WTC11 (cell line): Measurements from ENCODE around the gene SLC25A25. TPM values are rescaled to one million over a fixed set of nuclear protein-coding genes. Genes with fewer than 3 reads are reported as not detected.
A peak's percentile ranks its signal among the peaks of the same experiment; 100 is the strongest.

Experiments
- ATAC-seq: fragments of 200-7000 bp; cut with Tn5 transposase; 2 replicates; pipeline ENCODE4 v1.10.0; 2021; ENCODE audit warnings: mild to moderate bottlenecking, moderate library complexity
- CTCF ChIA-PET: fragments of 300-600 bp; sonication (Branson Sonifier 250); formaldehyde crosslinking; loops from one replicate; lab custom pipeline; 2021; ENCODE audit warnings: antibody characterized with exemption; lab: Charles Lee
- POLR2A ChIA-PET: fragments of 350-600 bp; sonication (Branson Sonifier 250); formaldehyde crosslinking; loops from one replicate; lab custom pipeline; 2021; ENCODE audit warnings: antibody characterized with exemption; lab: Charles Lee
- DNase-seq: peaks from one replicate; pipeline ENCODE4 v3.0.0; 2021; ENCODE audit warnings: low spot score
- H3K27ac Mint-ChIP-seq: 2 replicates; pipeline ENCODE4 v1.8.0; 2021; ENCODE audit warnings: mixed read lengths
- H3K27me3 Mint-ChIP-seq: 2 replicates; pipeline ENCODE4 v1.8.0; 2021; ENCODE audit warnings: low read depth, mild to moderate bottlenecking, moderate library complexity, mixed read lengths
- H3K36me3 Mint-ChIP-seq: 2 replicates; pipeline ENCODE4 v1.8.0; 2021; ENCODE audit warnings: mixed read lengths
- H3K4me1 Mint-ChIP-seq: 2 replicates; pipeline ENCODE4 v1.8.0; 2022; ENCODE audit warnings: mixed read lengths
- H3K4me3 Mint-ChIP-seq: 2 replicates; pipeline ENCODE4 v1.8.0; 2021; ENCODE audit warnings: mild to moderate bottlenecking, moderate library complexity, mixed read lengths
- H3K9me3 Mint-ChIP-seq: 2 replicates; pipeline ENCODE4 v1.8.0; 2021; ENCODE audit warnings: mixed read lengths
- FOXP1 ChIP-seq: sonication (generic); formaldehyde crosslinking; IDR thresholded peaks from 2 replicates; pipeline ENCODE4 v1.8.0; 2022; ENCODE audit warnings: missing genetic modification reagents, mild to moderate bottlenecking, moderate library complexity, borderline replicate concordance
- GTF2I ChIP-seq: fragments of 250-450 bp; sonication (Bioruptor Pico); conservative IDR thresholded peaks from 2 replicates; pipeline ENCODE4 v1.4.0; 2021; ENCODE audit warnings: mild to moderate bottlenecking
- MXD4 ChIP-seq: fragments of 250-450 bp; sonication (Bioruptor Pico); IDR thresholded peaks from 2 replicates; pipeline ENCODE4 v1.8.0; 2021; ENCODE audit warnings: mild to moderate bottlenecking, moderate library complexity, borderline replicate concordance
- NFYB ChIP-seq: sonication (generic); formaldehyde crosslinking; conservative IDR thresholded peaks from 2 replicates; pipeline ENCODE4 v1.8.0; 2022; ENCODE audit warnings: low read depth, missing genetic modification reagents
- USF2 ChIP-seq: sonication (generic); formaldehyde crosslinking; IDR thresholded peaks from 2 replicates; pipeline ENCODE4 v1.8.1; 2023; ENCODE audit warnings: mild to moderate bottlenecking, missing genetic modification reagents, moderate library complexity
- ZNF232 ChIP-seq: sonication (generic); formaldehyde crosslinking; IDR thresholded peaks from 2 replicates; pipeline ENCODE4 v1.8.0; 2022; ENCODE audit warnings: mild to moderate bottlenecking, missing genetic modification reagents
- ZNF425 ChIP-seq: fragments of 250-450 bp; sonication (Bioruptor Pico); conservative IDR thresholded peaks from 2 replicates; pipeline ENCODE4 v1.9.0; 2021; ENCODE audit warnings: mild to moderate bottlenecking
- total RNA-seq: library from RNA; stranded (reverse); gene quantifications from 3 replicates; pipeline ENCODE4 v1.2.3, GENCODE V29; 2021
- TF ChIP-seq, protein P1 (sequence below): fragments of 250-450 bp; sonication (Bioruptor Pico); IDR thresholded peaks from 2 replicates; pipeline ENCODE4 v1.9.0; 2021; ENCODE audit warnings: mild to moderate bottlenecking
- TF ChIP-seq, protein P2 (sequence below): sonication (generic); formaldehyde crosslinking; IDR thresholded peaks from 2 replicates; pipeline ENCODE4 v1.8.0; 2023; ENCODE audit warnings: missing genetic modification reagents, mild to moderate bottlenecking, borderline replicate concordance

SLC25A25 gene
- total RNA-seq, 1 experiment from 2014 or later, result 17.4 TPM

DNA sequence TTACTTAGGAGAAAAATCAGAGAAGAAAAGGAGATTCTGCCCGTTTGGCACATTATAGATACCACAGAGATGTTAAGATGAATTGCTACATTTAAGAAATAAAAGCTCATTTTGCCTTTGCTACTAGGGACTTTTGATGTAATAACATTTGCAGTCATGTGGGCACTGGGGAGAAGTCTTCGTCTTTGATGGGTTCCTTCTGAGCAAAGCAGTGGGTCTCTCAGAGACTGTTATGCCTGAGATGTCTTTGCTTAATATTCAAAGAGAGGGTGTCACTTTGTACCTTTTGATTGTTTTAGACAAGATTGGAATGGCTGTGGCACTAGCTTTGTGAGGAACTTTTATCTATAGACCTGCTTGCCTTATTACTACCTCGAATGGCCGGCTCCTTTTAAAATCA, 25.0 kb downstream of the SLC25A25 start:
- H3K27ac Mint-ChIP-seq, result peak overlapping the region; percentile 54
- no peaks in the 10 kb centered on the region for H3K36me3 Mint-ChIP-seq
- DNase-seq (no peak), ATAC-seq (no peak)
- POLR2A ChIA-PET, result interaction anchor here (2.1 kb wide), 1 partner anchor 25 kb away, joined by 6 read pairs; the partner anchor contains the start of genes NAIF1 and SLC25A25
- no peaks in the 10 kb centered on the region for H3K9me3 Mint-ChIP-seq
- CTCF ChIA-PET, result interaction anchor here (0.9 to 1.5 kb wide), 3 partner anchors 25 to 58 kb away, joined by 3 to 9 read pairs (median 4); no protein-coding TSS in a partner anchor
- TF ChIP-seq GTF2I (CRISPR knock-in tag), result no peak
- TF ChIP-seq USF2 (CRISPR knock-in tag), result no peak
- TF ChIP-seq, protein P1, sequence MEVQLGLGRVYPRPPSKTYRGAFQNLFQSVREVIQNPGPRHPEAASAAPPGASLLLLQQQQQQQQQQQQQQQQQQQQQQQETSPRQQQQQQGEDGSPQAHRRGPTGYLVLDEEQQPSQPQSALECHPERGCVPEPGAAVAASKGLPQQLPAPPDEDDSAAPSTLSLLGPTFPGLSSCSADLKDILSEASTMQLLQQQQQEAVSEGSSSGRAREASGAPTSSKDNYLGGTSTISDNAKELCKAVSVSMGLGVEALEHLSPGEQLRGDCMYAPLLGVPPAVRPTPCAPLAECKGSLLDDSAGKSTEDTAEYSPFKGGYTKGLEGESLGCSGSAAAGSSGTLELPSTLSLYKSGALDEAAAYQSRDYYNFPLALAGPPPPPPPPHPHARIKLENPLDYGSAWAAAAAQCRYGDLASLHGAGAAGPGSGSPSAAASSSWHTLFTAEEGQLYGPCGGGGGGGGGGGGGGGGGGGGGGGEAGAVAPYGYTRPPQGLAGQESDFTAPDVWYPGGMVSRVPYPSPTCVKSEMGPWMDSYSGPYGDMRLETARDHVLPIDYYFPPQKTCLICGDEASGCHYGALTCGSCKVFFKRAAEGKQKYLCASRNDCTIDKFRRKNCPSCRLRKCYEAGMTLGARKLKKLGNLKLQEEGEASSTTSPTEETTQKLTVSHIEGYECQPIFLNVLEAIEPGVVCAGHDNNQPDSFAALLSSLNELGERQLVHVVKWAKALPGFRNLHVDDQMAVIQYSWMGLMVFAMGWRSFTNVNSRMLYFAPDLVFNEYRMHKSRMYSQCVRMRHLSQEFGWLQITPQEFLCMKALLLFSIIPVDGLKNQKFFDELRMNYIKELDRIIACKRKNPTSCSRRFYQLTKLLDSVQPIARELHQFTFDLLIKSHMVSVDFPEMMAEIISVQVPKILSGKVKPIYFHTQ (CRISPR knock-in tag), result no peak
- TF ChIP-seq, protein P2, sequence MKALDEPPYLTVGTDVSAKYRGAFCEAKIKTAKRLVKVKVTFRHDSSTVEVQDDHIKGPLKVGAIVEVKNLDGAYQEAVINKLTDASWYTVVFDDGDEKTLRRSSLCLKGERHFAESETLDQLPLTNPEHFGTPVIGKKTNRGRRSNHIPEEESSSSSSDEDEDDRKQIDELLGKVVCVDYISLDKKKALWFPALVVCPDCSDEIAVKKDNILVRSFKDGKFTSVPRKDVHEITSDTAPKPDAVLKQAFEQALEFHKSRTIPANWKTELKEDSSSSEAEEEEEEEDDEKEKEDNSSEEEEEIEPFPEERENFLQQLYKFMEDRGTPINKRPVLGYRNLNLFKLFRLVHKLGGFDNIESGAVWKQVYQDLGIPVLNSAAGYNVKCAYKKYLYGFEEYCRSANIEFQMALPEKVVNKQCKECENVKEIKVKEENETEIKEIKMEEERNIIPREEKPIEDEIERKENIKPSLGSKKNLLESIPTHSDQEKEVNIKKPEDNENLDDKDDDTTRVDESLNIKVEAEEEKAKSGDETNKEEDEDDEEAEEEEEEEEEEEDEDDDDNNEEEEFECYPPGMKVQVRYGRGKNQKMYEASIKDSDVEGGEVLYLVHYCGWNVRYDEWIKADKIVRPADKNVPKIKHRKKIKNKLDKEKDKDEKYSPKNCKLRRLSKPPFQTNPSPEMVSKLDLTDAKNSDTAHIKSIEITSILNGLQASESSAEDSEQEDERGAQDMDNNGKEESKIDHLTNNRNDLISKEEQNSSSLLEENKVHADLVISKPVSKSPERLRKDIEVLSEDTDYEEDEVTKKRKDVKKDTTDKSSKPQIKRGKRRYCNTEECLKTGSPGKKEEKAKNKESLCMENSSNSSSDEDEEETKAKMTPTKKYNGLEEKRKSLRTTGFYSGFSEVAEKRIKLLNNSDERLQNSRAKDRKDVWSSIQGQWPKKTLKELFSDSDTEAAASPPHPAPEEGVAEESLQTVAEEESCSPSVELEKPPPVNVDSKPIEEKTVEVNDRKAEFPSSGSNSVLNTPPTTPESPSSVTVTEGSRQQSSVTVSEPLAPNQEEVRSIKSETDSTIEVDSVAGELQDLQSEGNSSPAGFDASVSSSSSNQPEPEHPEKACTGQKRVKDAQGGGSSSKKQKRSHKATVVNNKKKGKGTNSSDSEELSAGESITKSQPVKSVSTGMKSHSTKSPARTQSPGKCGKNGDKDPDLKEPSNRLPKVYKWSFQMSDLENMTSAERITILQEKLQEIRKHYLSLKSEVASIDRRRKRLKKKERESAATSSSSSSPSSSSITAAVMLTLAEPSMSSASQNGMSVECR (CRISPR knock-in tag), result no peak
- TF ChIP-seq MXD4 (CRISPR knock-in tag), result no peak
- TF ChIP-seq ZNF232, result no peak
- no peak overlapping the region for H3K4me3 Mint-ChIP-seq
- H3K4me1 Mint-ChIP-seq, result peaks cover 33% of the 10 kb centered on the region
- H3K27me3 Mint-ChIP-seq, result no peaks in the 10 kb centered on the region

- Mint-ChIP-seq H3K36me3 (no peaks in the 10 kb centered on the region), H3K27ac (peak overlapping the region; percentile 90), H3K27me3 (no peaks in the 10 kb centered on the region), H3K9me3 (no peaks in the 10 kb centered on the region), H3K4me3 (no peak overlapping the region), H3K4me1 (peaks cover 44% of the 10 kb centered on the region)
- DNase-seq (peak; percentile 64), ATAC-seq (peak; percentile 25)
- POLR2A ChIA-PET, result interaction anchor here (1.2 kb wide), 1 partner anchor 27 kb away, joined by 3 read pairs; no protein-coding TSS in a partner anchor
- TF ChIP-seq ZNF425 (CRISPR knock-in tag) (no peak), NFYB (CRISPR knock-in tag) (peak; percentile 49), FOXP1 (CRISPR knock-in tag) (no peak)
- CTCF ChIA-PET, result interaction anchor here (0.8 to 7.2 kb wide), 5 partner anchors 24 to 151 kb away, joined by 3 to 73 read pairs (median 5); no protein-coding TSS in a partner anchor
Observed at GRCh38 chr9:128094166-128094949, 26.3 kb downstream of the SLC25A25 start.
